Activated CD4-positive, alpha-beta T cell treated with anti-CD3 and anti-CD28 coated beads, Interleukin-2, amount 10 ng/mL, durations not matched to agents 7 days and 5 days (primary cell): ENCODE data around the gene ADORA2A. TPM values are rescaled to one million over a fixed set of nuclear protein-coding genes. Genes with fewer than 3 reads are reported as not detected.
"Not testable (repeated sequence)": the region's sequence is repeated elsewhere in the genome, so short reads cannot be mapped to it uniquely, and the experiment has no call there.

ENCODE experiments used
- CTCF ChIA-PET: fragments of 350-600 bp; sonication (Branson Sonifier 250); formaldehyde crosslinking; loops from one replicate; lab custom pipeline; 2021; ENCODE audit warnings: antibody characterized with exemption; lab: Charles Lee
- POLR2A ChIA-PET: fragments of 350-600 bp; sonication (Branson Sonifier 250); formaldehyde crosslinking; loops from one replicate; lab custom pipeline; 2021; ENCODE audit warnings: antibody characterized with exemption; lab: Charles Lee
- DNase-seq: peaks from one replicate; pipeline ENCODE4 v3.0.0-alpha.2; 2020
- H3K27ac Mint-ChIP-seq: one replicate; pipeline ENCODE4 v1.8.0; 2021; ENCODE audit warnings: mild to moderate bottlenecking, moderate library complexity, mixed read lengths
- H3K27me3 Mint-ChIP-seq: one replicate; pipeline ENCODE4 v1.8.0; 2021; ENCODE audit warnings: mixed read lengths
- H3K36me3 Mint-ChIP-seq: one replicate; pipeline ENCODE4 v1.8.0; 2021; ENCODE audit warnings: low read depth, mixed read lengths
- H3K4me1 Mint-ChIP-seq: one replicate; pipeline ENCODE4 v1.8.0; 2021; ENCODE audit warnings: mixed read lengths
- H3K4me3 Mint-ChIP-seq: one replicate; pipeline ENCODE4 v1.8.0; 2021; ENCODE audit warnings: mild to moderate bottlenecking, moderate library complexity, mixed read lengths
- H3K9me3 Mint-ChIP-seq: one replicate; pipeline ENCODE4 v1.8.0; 2021; ENCODE audit warnings: mixed read lengths
- total RNA-seq, 2 experiments: library from RNA; stranded (reverse); gene quantifications; one replicate each; pipeline ENCODE4 v1.2.3, GENCODE V29; 2021

The ADORA2A gene
- total RNA-seq, 2 experiments from 2014 or later, result 25.3 to 29.0 TPM

DNA sequence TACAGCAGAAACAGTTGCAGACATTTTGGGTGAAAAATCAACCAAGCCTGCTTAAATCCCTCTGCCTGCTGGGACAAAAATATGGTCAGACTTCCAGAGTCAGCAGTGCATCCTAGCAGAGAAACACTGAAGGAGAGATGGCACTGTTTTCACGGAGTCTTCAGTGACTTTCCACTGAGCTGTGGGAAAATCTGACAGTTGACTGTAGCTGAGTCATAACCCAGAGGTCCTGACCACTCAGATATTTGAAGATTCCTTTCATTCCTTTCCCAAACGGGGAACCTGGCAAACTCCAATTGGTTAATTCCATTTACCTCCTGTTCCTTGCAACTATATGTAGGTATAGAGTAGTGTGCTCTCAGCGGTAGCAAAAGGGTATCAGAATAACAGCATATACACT lies 46.8 kb downstream of the ADORA2A start:
- H3K27ac Mint-ChIP-seq, result no peak overlapping the region
- peaks cover 7% of the 10 kb centered on the region for H3K9me3 Mint-ChIP-seq
- H3K4me3 Mint-ChIP-seq, result no peak overlapping the region
- no peak for DNase-seq
- CTCF ChIA-PET, result interaction anchor here (0.8 to 1.4 kb wide), 4 partner anchors 10 to 299 kb away, joined by 3 to 7 read pairs (median 4); no protein-coding TSS in a partner anchor
- POLR2A ChIA-PET, result interaction anchor here (0.6 kb wide), 1 partner anchor 11 kb away, joined by 3 read pairs; no protein-coding TSS in a partner anchor
- no peaks in the 10 kb centered on the region for H3K27me3 Mint-ChIP-seq
- no peaks in the 10 kb centered on the region for H3K4me1 Mint-ChIP-seq
- no peaks in the 10 kb centered on the region for H3K36me3 Mint-ChIP-seq

DNA sequence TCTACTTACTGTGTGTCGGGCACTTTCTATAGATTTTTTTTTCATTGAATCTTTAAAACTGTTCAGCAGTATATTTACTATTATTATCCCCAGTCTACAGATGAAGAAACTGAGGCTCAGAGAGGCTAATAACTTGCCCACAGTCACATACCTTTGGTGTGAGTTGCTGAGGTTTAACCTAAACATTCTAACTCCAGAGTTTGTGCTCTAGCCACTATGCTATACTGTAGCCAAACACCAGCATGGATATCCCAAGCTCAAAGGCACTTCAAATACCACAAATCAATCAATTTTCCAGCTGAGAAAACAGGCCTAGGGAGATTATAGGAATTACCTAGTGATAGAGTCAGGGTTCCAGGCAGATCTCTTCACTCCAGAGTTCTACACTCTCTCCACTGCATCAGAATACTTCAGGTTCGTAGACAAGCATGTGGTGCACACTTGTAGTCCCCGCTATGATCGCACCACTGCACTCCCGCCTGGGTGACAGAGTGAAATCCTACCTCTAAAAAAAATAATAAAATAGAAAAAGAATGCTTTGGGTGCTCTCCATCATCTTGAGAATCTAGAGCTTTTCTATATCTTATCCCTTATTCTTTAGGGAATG lies 47.4 kb downstream of the ADORA2A start:
- ChIA-PET POLR2A (interaction anchor here (0.5 to 0.6 kb wide), 2 partner anchors 11 to 676 kb away, joined by 3 read pairs; no protein-coding TSS in a partner anchor), CTCF (interaction anchor here (0.8 to 1.4 kb wide), 5 partner anchors 10 to 300 kb away, joined by 3 to 7 read pairs (median 3); no protein-coding TSS in a partner anchor)
- Mint-ChIP-seq H3K4me1 (no peaks in the 10 kb centered on the region), H3K9me3 (peaks cover 7% of the 10 kb centered on the region), H3K4me3 (no peak overlapping the region), H3K27ac (no peak overlapping the region), H3K27me3 (no peaks in the 10 kb centered on the region), H3K36me3 (no peaks in the 10 kb centered on the region)
- DNase-seq, result no peak

DNA sequence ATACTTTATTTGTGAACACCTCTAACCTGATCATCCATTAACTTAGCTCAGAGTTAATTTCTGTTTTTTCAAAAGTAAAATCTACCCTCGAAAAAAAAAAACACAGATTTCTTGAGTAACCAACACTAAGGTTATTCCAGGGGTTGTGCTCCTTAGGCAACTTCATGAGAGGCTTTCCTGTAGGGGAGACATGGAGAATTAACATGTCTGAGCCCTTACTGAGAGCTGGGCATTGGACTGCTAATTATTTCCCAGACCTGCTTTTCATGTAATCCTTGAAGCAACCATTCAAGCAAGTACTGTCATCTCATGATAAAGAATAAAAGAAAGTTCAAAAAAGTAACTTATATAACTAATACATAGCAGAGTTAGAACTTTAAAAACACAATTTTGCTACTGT lies 54.2 kb downstream of the ADORA2A start:
- Mint-ChIP-seq H3K4me3 (no peak overlapping the region), H3K27ac (no peak overlapping the region), H3K4me1 (peaks cover 16% of the 10 kb centered on the region), H3K36me3 (no peaks in the 10 kb centered on the region), H3K9me3 (peaks cover 3% of the 10 kb centered on the region), H3K27me3 (peaks cover 2% of the 10 kb centered on the region)
- POLR2A ChIA-PET, result no interaction called here
- CTCF ChIA-PET, result interaction anchor here (1.1 kb wide), 1 partner anchor 660 kb away, joined by 3 read pairs; no protein-coding TSS in a partner anchor
- DNase-seq, result no peak

DNA sequence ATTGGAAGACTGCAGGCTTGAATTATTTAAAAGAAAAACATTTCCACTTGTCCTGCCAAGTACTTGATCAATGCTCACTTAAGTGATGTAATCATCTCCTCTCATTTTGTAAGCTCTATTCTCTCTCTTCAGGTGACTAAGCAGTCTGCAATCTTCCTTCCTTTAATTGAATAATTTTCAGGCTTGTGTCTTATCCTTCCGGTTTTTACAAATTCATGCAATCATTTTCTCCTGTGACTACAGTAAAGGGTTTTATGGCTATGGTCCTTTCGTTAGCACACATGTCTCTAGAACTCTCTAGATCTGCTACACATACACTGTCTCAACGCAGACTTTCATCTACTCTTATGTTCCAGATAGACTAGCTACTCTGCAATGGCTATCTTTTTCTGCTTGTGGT lies 55.2 kb downstream of the ADORA2A start:
- H3K4me1 Mint-ChIP-seq, result peaks cover 20% of the 10 kb centered on the region
- no peaks in the 10 kb centered on the region for H3K9me3 Mint-ChIP-seq
- H3K36me3 Mint-ChIP-seq, result no peaks in the 10 kb centered on the region
- DNase-seq, result no peak
- H3K27ac Mint-ChIP-seq, result no peak overlapping the region
- peaks cover 2% of the 10 kb centered on the region for H3K27me3 Mint-ChIP-seq
- CTCF ChIA-PET, result no interaction called here
- H3K4me3 Mint-ChIP-seq, result no peak overlapping the region
- POLR2A ChIA-PET, result no interaction called here

DNA sequence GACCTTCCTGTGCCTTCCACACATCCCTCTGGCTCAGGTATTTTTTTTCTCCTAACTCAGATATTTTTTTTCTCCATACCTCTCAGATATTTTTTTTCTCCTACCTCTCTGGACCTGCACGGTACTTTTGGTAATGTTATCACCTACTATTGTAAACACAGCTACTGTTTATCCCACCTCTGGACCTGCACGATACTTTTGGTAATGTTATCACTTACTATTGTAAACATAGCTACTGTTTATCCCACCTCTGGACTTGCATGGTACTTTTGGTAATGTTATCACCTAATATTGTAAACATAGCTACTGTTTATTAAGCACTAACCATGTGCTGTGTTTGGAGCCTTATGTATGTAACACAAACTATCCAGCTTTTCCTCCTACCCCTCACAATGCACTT lies 55.6 kb downstream of the ADORA2A start:
- Mint-ChIP-seq H3K9me3 (no peaks in the 10 kb centered on the region), H3K4me1 (peaks cover 20% of the 10 kb centered on the region), H3K36me3 (no peaks in the 10 kb centered on the region), H3K4me3 (no peak overlapping the region), H3K27me3 (peaks cover 2% of the 10 kb centered on the region), H3K27ac (no peak overlapping the region)
- ChIA-PET CTCF (interaction anchor here (1.6 kb wide), 1 partner anchor 17 kb away, joined by 3 read pairs; no protein-coding TSS in a partner anchor), POLR2A (interaction anchor here (0.6 kb wide), 1 partner anchor 569 kb away, joined by 3 read pairs; no protein-coding TSS in a partner anchor)
- DNase-seq, result no peak

DNA sequence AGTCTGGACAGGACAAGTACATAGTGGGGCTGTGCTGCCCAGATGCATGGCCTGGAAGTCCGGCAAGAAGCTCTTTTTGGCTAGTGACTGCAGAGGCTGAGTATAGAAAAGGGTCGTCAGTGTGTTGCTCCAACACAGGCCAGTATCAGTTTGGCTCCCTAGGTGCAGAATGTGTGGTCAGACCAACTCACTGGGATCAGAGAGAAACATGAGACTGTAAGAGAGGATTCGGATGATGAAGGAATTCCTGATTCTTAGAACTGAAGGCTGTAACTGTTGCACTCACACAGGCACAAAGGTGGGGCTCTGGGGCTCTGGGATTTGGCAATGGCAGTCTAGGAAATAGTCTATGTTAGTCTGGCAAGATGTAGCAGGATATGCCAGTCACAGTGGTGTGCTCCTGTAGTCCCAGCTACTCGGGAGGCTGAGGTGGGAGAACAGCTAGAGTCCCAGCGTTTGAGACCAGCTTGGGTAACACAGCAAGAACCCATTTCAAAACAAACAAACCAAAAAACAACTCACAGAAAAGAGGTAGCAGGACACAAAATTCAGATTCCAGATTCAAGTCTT lies 56.7 kb downstream of the ADORA2A start:
- ChIA-PET POLR2A (no interaction called here), CTCF (interaction anchor here (1.2 to 1.9 kb wide), 5 partner anchors 10 to 55 kb away, joined by 3 to 5 read pairs (median 4); no protein-coding TSS in a partner anchor)
- DNase-seq, result no peak
- H3K36me3 Mint-ChIP-seq, result no peaks in the 10 kb centered on the region
- no peak overlapping the region for H3K4me3 Mint-ChIP-seq
- no peak overlapping the region for H3K27ac Mint-ChIP-seq
- H3K9me3 Mint-ChIP-seq, result no peaks in the 10 kb centered on the region
- H3K27me3 Mint-ChIP-seq, result peaks cover 2% of the 10 kb centered on the region
- H3K4me1 Mint-ChIP-seq, result peaks cover 20% of the 10 kb centered on the region

DNA sequence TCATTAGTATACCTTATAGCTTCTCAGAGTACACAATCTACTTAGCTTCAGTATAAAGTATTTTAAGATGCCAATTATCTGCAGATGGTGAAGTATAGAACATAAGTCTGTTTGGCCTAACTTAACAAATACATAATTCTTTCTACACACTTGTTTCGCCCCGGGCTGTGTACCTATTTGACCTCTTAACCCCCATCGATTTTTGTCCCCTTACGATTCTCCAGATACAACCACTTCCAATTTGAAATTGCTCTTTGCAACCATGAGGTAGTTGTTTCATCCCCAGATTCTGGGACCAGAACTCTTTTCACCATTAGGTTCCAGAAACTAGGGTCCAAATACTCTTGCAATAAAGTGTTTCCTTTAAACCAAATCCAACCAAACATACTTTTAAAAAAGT lies 57.8 kb downstream of the ADORA2A start:
- DNase-seq, result no peak
- Mint-ChIP-seq H3K27me3 (peaks cover 4% of the 10 kb centered on the region), H3K27ac (no peak overlapping the region), H3K4me3 (no peak overlapping the region), H3K9me3 (no peaks in the 10 kb centered on the region), H3K36me3 (no peaks in the 10 kb centered on the region), H3K4me1 (peaks cover 20% of the 10 kb centered on the region)
- POLR2A ChIA-PET, result no interaction called here
- CTCF ChIA-PET, result interaction anchor here (0.6 to 1.9 kb wide), 5 partner anchors 8 to 56 kb away, joined by 3 to 5 read pairs (median 4); no protein-coding TSS in a partner anchor

DNA sequence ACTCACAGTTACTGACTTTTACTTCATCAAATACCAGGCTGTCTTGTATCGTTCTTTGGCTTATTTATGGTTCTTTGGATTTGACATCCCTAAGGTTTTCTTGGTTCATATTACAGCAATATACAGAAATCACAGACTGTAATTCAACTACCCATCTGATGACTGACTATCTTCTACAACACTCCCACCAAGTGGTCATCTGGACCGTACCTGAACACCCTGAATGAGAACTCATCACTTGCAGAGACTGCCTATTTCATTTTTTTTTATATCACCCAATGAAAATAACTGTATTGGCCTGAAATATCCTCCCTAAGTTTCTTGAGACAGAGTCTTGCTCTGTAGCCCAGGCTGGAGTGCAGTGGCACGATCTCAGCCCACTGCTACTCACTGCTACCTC lies 58.2 kb downstream of the ADORA2A start:
- Mint-ChIP-seq H3K4me3 (no peak overlapping the region), H3K27me3 (peaks cover 4% of the 10 kb centered on the region), H3K36me3 (no peaks in the 10 kb centered on the region), H3K9me3 (no peaks in the 10 kb centered on the region), H3K4me1 (peaks cover 20% of the 10 kb centered on the region), H3K27ac (no peak overlapping the region)
- POLR2A ChIA-PET, result no interaction called here
- no peak for DNase-seq
- CTCF ChIA-PET, result interaction anchor here (0.5 to 2.0 kb wide), 10 partner anchors 11 to 62 kb away, joined by 3 to 8 read pairs (median 3); no protein-coding TSS in a partner anchor

DNA sequence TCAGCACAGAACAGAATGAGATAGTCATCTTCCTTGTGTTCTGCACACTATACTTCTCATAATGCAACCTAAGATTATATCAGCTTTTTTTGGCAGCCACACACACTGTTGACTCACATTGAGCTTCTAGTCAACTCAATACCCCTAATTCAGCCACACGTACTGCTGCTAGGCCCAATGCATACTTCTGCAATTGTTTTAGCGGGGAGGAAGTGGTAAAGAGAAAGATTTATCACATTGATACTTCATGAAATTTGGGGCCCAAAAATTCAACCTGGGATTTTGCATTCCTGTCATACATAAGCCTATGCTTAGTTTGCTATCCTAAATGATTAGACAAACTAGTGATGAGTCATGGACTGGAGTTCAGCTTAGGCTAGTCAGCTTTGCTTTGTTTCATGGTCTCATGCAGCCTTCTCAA lies 59.1 kb downstream of the ADORA2A start:
- no peak overlapping the region for H3K4me3 Mint-ChIP-seq
- H3K27ac Mint-ChIP-seq, result no peak overlapping the region
- no peaks in the 10 kb centered on the region for H3K9me3 Mint-ChIP-seq
- DNase-seq, result peak; percentile 13
- no peaks in the 10 kb centered on the region for H3K36me3 Mint-ChIP-seq
- POLR2A ChIA-PET, result no interaction called here
- peaks cover 20% of the 10 kb centered on the region for H3K4me1 Mint-ChIP-seq
- H3K27me3 Mint-ChIP-seq, result peaks cover 5% of the 10 kb centered on the region
- CTCF ChIA-PET, result interaction anchor here (0.5 to 2.0 kb wide), 11 partner anchors 12 to 63 kb away, joined by 3 to 8 read pairs (median 3); no protein-coding TSS in a partner anchor

DNA sequence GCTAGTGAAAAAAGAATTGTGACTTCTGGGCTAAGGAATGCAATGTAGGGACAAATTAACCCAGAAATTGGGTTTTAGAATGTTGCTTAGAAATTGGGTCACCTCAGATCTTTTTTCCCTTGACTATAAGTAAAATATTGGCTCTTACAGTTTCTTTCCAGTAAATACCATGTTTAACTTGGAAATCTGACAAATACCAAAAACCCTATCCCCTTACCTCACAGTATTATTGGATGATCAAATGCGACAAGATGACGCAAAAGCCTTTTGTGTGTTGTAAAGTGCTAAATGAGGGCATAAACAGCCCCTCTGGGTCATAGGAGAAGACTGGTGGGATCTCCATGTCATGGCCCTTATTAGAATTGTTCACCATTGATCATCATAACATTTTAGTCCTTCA lies 61.6 kb downstream of the ADORA2A start:
- ChIA-PET POLR2A (no interaction called here), CTCF (no interaction called here)
- H3K27me3 Mint-ChIP-seq, result peaks cover 23% of the 10 kb centered on the region
- H3K9me3 Mint-ChIP-seq, result no peaks in the 10 kb centered on the region
- no peak overlapping the region for H3K27ac Mint-ChIP-seq
- no peak overlapping the region for H3K4me3 Mint-ChIP-seq
- no peak for DNase-seq
- H3K36me3 Mint-ChIP-seq, result no peaks in the 10 kb centered on the region
- peaks cover 13% of the 10 kb centered on the region for H3K4me1 Mint-ChIP-seq

DNA sequence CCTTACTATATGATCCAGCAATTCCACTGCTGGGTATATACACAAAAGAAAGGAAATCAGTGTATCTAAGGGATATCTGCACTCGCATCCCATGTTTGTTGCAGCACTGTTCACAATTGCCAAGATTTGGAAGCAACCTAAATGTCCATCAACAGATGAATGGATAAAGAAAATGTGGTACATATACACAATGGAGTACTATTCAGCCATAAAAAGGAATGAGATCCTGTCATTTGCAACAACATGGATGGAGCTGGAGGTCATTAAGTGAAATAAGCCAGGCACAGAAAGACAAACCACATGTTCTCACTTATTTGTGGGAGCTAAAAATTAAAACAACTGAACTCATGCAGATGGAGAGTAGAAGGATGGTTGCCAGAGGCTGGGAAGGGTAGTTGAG lies 62.0 kb downstream of the ADORA2A start:
- CTCF ChIA-PET, result interaction anchor here (0.8 kb wide), 1 partner anchor 9 kb away, joined by 3 read pairs; no protein-coding TSS in a partner anchor
- POLR2A ChIA-PET, DNase-seq, H3K27ac Mint-ChIP-seq, H3K9me3 Mint-ChIP-seq, H3K4me3 Mint-ChIP-seq, H3K36me3 Mint-ChIP-seq: not testable (repeated sequence)
- Mint-ChIP-seq H3K4me1 (peaks cover 13% of the 10 kb centered on the region), H3K27me3 (peaks cover 25% of the 10 kb centered on the region)
